WTC11 (cell line): ENCODE data around the gene GCK. TPM values are rescaled to one million over a fixed set of nuclear protein-coding genes. Genes with fewer than 3 reads are reported as not detected.

Experiments
- ATAC-seq: fragments of 200-7000 bp; cut with Tn5 transposase; 2 replicates; pipeline ENCODE4 v1.10.0; 2021; ENCODE audit warnings: mild to moderate bottlenecking, moderate library complexity
- CTCF ChIA-PET: fragments of 300-600 bp; sonication (Branson Sonifier 250); formaldehyde crosslinking; loops from one replicate; lab custom pipeline; 2021; ENCODE audit warnings: antibody characterized with exemption; lab: Charles Lee
- POLR2A ChIA-PET: fragments of 350-600 bp; sonication (Branson Sonifier 250); formaldehyde crosslinking; loops from one replicate; lab custom pipeline; 2021; ENCODE audit warnings: antibody characterized with exemption; lab: Charles Lee
- DNase-seq: peaks from one replicate; pipeline ENCODE4 v3.0.0; 2021; ENCODE audit warnings: low spot score
- H3K27ac Mint-ChIP-seq: 2 replicates; pipeline ENCODE4 v1.8.0; 2021; ENCODE audit warnings: mixed read lengths
- H3K27me3 Mint-ChIP-seq: 2 replicates; pipeline ENCODE4 v1.8.0; 2021; ENCODE audit warnings: low read depth, mild to moderate bottlenecking, moderate library complexity, mixed read lengths
- H3K36me3 Mint-ChIP-seq: 2 replicates; pipeline ENCODE4 v1.8.0; 2021; ENCODE audit warnings: mixed read lengths
- H3K4me1 Mint-ChIP-seq: 2 replicates; pipeline ENCODE4 v1.8.0; 2022; ENCODE audit warnings: mixed read lengths
- H3K4me3 Mint-ChIP-seq: 2 replicates; pipeline ENCODE4 v1.8.0; 2021; ENCODE audit warnings: mild to moderate bottlenecking, moderate library complexity, mixed read lengths
- H3K9me3 Mint-ChIP-seq: 2 replicates; pipeline ENCODE4 v1.8.0; 2021; ENCODE audit warnings: mixed read lengths
- GTF2I ChIP-seq: fragments of 250-450 bp; sonication (Bioruptor Pico); conservative IDR thresholded peaks from 2 replicates; pipeline ENCODE4 v1.4.0; 2021; ENCODE audit warnings: mild to moderate bottlenecking
- JUN ChIP-seq: sonication (generic); formaldehyde crosslinking; IDR thresholded peaks from 2 replicates; pipeline ENCODE4 v1.8.0; 2023; ENCODE audit warnings: mild to moderate bottlenecking, missing genetic modification reagents
- MYBL2 ChIP-seq: sonication (generic); formaldehyde crosslinking; IDR thresholded peaks from 2 replicates; pipeline ENCODE4 v1.8.1; 2023; ENCODE audit warnings: mild to moderate bottlenecking, moderate library complexity, missing genetic modification reagents
- NFATC4 ChIP-seq: fragments of 250-450 bp; sonication (Bioruptor Pico); IDR thresholded peaks from 2 replicates; pipeline ENCODE4 v1.9.0; 2021; ENCODE audit warnings: mild to moderate bottlenecking
- NFYB ChIP-seq: sonication (generic); formaldehyde crosslinking; conservative IDR thresholded peaks from 2 replicates; pipeline ENCODE4 v1.8.0; 2022; ENCODE audit warnings: low read depth, missing genetic modification reagents
- NR1H2 ChIP-seq: sonication (generic); formaldehyde crosslinking; IDR thresholded peaks from 2 replicates; pipeline ENCODE4 v1.9.0; 2021; ENCODE audit warnings: mild to moderate bottlenecking, moderate library complexity, missing genetic modification reagents
- TP53 ChIP-seq: sonication (generic); formaldehyde crosslinking; IDR thresholded peaks from 2 replicates; pipeline ENCODE4 v1.8.1; 2023; ENCODE audit warnings: mild to moderate bottlenecking, missing genetic modification reagents
- ZNF219 ChIP-seq: sonication (generic); formaldehyde crosslinking; IDR thresholded peaks from 2 replicates; pipeline ENCODE4 v1.8.0; 2023; ENCODE audit warnings: missing genetic modification reagents, mild to moderate bottlenecking, borderline replicate concordance
- ZNF263 ChIP-seq: sonication (generic); formaldehyde crosslinking; IDR thresholded peaks from 2 replicates; pipeline ENCODE4 v1.8.1; 2022; ENCODE audit warnings: low read depth, mild to moderate bottlenecking, moderate library complexity, missing genetic modification reagents
- total RNA-seq: library from RNA; stranded (reverse); gene quantifications from 3 replicates; pipeline ENCODE4 v1.2.3, GENCODE V29; 2021
- TF ChIP-seq, protein P1 (sequence below): sonication (generic); formaldehyde crosslinking; IDR thresholded peaks from 2 replicates; pipeline ENCODE4 v1.8.1; 2023; ENCODE audit warnings: mild to moderate bottlenecking, missing genetic modification reagents
- TF ChIP-seq, protein P2 (sequence below): sonication (generic); formaldehyde crosslinking; IDR thresholded peaks from 2 replicates; pipeline ENCODE4 v1.8.0; 2022; ENCODE audit warnings: missing genetic modification reagents
- TF ChIP-seq, protein P3 (sequence below): sonication (generic); formaldehyde crosslinking; IDR thresholded peaks from 2 replicates; pipeline ENCODE4 v1.8.0; 2022; ENCODE audit warnings: mild to moderate bottlenecking, missing genetic modification reagents
- TF ChIP-seq, protein P4 (sequence below): fragments of 250-450 bp; sonication (Bioruptor Pico); IDR thresholded peaks from 2 replicates; pipeline ENCODE4 v1.9.0; 2021; ENCODE audit warnings: mild to moderate bottlenecking
- TF ChIP-seq, protein P5 (sequence below): fragments of 250-450 bp; sonication (Bioruptor Pico); IDR thresholded peaks from 2 replicates; pipeline ENCODE4 v1.9.0; 2021; ENCODE audit warnings: moderate library complexity, mild to moderate bottlenecking, inconsistent platforms, borderline replicate concordance
- TF ChIP-seq, protein P6 (sequence below): sonication (generic); formaldehyde crosslinking; IDR thresholded peaks from 2 replicates; pipeline ENCODE4 v1.8.1; 2022; ENCODE audit warnings: mild to moderate bottlenecking, moderate library complexity, missing genetic modification reagents

GCK gene
- total RNA-seq, 1 experiment from 2014 or later = 3.3 TPM

DNA sequence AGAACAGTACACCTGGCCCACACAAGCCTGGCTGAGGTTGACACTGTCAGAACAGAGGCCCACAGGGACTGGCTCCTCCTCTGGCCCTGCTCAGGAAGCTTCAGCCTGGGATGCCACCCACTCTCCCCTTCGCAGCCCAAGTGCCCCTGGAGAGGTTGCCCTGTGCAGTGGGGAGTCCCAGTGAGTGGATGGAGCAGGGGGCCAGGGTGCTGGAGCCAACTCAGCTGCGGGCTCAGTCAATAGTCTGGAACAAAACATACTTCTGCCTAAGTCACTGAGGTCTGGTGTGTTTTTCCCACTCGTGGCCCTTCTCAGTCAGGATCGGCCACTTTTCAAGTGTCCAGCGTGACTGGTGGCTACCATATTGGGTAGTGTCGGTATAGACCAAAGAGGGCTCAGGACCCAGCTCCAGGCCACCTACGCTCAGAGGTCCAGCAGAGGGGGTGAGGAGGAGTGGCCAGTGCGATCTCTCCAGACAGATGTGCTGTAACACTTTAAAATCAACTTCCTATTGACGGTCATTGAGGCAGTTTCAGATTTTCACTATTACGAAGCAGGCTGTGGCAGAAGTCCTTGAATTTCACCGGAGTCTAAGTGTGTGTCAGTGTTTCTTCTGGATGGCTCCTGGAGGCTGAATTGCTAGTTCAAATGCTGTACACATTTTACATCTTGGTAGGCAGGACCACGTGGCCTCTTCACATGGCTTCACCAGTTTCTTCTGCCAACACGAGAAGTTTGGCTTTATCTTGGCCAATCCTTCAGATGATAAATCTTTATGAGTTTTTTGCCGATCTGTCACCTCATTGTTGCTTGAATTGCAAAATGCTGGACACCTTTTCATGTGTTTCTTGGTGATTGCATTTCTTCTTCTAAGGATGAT lies 994 bp upstream of the GCK start:
- H3K36me3 Mint-ChIP-seq = no peaks in the 10 kb centered on the region
- TF ChIP-seq NFATC4 (CRISPR knock-in tag) = no peak
- TF ChIP-seq, protein P1, sequence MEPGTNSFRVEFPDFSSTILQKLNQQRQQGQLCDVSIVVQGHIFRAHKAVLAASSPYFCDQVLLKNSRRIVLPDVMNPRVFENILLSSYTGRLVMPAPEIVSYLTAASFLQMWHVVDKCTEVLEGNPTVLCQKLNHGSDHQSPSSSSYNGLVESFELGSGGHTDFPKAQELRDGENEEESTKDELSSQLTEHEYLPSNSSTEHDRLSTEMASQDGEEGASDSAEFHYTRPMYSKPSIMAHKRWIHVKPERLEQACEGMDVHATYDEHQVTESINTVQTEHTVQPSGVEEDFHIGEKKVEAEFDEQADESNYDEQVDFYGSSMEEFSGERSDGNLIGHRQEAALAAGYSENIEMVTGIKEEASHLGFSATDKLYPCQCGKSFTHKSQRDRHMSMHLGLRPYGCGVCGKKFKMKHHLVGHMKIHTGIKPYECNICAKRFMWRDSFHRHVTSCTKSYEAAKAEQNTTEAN (CRISPR knock-in tag) = no peak
- TF ChIP-seq GTF2I (CRISPR knock-in tag) = no peak
- TF ChIP-seq TP53 (CRISPR knock-in tag) = no peak
- TF ChIP-seq, protein P2, sequence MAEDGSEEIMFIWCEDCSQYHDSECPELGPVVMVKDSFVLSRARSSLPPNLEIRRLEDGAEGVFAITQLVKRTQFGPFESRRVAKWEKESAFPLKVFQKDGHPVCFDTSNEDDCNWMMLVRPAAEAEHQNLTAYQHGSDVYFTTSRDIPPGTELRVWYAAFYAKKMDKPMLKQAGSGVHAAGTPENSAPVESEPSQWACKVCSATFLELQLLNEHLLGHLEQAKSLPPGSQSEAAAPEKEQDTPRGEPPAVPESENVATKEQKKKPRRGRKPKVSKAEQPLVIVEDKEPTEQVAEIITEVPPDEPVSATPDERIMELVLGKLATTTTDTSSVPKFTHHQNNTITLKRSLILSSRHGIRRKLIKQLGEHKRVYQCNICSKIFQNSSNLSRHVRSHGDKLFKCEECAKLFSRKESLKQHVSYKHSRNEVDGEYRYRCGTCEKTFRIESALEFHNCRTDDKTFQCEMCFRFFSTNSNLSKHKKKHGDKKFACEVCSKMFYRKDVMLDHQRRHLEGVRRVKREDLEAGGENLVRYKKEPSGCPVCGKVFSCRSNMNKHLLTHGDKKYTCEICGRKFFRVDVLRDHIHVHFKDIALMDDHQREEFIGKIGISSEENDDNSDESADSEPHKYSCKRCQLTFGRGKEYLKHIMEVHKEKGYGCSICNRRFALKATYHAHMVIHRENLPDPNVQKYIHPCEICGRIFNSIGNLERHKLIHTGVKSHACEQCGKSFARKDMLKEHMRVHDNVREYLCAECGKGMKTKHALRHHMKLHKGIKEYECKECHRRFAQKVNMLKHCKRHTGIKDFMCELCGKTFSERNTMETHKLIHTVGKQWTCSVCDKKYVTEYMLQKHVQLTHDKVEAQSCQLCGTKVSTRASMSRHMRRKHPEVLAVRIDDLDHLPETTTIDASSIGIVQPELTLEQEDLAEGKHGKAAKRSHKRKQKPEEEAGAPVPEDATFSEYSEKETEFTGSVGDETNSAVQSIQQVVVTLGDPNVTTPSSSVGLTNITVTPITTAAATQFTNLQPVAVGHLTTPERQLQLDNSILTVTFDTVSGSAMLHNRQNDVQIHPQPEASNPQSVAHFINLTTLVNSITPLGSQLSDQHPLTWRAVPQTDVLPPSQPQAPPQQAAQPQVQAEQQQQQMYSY = no peak
- no peak for TF ChIP-seq ZNF219 (CRISPR knock-in tag)
- TF ChIP-seq, protein P3, sequence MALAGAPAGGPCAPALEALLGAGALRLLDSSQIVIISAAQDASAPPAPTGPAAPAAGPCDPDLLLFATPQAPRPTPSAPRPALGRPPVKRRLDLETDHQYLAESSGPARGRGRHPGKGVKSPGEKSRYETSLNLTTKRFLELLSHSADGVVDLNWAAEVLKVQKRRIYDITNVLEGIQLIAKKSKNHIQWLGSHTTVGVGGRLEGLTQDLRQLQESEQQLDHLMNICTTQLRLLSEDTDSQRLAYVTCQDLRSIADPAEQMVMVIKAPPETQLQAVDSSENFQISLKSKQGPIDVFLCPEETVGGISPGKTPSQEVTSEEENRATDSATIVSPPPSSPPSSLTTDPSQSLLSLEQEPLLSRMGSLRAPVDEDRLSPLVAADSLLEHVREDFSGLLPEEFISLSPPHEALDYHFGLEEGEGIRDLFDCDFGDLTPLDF = no peak
- no peak for TF ChIP-seq NR1H2
- TF ChIP-seq, protein P4, sequence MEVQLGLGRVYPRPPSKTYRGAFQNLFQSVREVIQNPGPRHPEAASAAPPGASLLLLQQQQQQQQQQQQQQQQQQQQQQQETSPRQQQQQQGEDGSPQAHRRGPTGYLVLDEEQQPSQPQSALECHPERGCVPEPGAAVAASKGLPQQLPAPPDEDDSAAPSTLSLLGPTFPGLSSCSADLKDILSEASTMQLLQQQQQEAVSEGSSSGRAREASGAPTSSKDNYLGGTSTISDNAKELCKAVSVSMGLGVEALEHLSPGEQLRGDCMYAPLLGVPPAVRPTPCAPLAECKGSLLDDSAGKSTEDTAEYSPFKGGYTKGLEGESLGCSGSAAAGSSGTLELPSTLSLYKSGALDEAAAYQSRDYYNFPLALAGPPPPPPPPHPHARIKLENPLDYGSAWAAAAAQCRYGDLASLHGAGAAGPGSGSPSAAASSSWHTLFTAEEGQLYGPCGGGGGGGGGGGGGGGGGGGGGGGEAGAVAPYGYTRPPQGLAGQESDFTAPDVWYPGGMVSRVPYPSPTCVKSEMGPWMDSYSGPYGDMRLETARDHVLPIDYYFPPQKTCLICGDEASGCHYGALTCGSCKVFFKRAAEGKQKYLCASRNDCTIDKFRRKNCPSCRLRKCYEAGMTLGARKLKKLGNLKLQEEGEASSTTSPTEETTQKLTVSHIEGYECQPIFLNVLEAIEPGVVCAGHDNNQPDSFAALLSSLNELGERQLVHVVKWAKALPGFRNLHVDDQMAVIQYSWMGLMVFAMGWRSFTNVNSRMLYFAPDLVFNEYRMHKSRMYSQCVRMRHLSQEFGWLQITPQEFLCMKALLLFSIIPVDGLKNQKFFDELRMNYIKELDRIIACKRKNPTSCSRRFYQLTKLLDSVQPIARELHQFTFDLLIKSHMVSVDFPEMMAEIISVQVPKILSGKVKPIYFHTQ (CRISPR knock-in tag) = no peak
- no peak for TF ChIP-seq ZNF263 (CRISPR knock-in tag)
- no peak for TF ChIP-seq MYBL2
- no peak for TF ChIP-seq JUN (CRISPR knock-in tag)
- TF ChIP-seq, all 79 proteins: peak for 0
- no peak for DNase-seq
- ATAC-seq = no peak
- Mint-ChIP-seq H3K27me3 (no peaks in the 10 kb centered on the region; the same call in 1 of the 2 replicates), H3K4me1 (peaks cover 5% of the 10 kb centered on the region), H3K4me3 (no peak overlapping the region), H3K27ac (no peak overlapping the region), H3K9me3 (peaks cover 8% of the 10 kb centered on the region)
- ChIA-PET POLR2A (no interaction called here), CTCF (interaction anchor here (0.8 to 1.3 kb wide), 3 partner anchors 10 to 66 kb away, joined by 3 read pairs; partner anchors contain the start of gene YKT6)

DNA sequence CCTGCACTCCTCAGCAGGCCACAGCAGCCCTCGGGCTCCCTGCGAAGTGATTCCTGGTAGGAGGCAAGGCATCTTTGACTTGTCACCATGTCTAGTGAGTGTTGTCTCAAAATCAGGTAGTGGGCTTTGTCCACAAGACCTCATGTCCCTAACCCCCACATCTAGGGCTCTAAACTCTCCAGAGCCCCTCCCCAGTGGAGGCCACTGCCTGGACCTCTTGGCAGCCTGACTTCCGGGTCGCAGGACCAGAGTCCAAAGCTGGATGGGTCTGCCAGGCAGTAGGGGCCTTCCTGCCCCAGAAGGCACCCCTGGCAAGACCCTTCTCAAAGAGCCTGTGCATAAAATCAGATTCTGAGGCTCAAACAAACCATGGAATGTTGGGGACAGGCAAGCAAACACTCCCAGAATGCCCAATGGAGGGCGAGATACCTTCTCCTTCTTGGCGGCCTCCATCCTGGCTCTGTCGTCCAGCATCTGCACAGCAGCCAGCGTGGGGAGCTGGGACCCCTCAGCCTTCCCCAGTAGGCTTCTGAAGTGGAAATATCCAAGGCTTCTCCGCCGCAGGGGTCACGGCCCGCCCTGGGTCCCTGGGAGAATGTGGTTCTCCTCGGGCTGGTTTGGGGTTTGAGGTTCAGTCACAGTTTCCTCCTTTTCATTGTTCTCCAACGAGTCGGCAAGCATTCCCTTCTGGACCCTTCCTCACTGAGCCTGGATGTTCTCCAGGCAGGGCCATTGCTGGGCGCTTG lies 586 bp downstream of the GCK start:
- Mint-ChIP-seq H3K4me1 (peaks cover 5% of the 10 kb centered on the region), H3K27me3 (no peaks in the 10 kb centered on the region; the same call in 1 of the 2 replicates), H3K9me3 (peaks cover 1% of the 10 kb centered on the region), H3K4me3 (no peak overlapping the region), H3K27ac (peak overlapping the region; percentile 53; the same call in 1 of the 2 replicates), H3K36me3 (no peaks in the 10 kb centered on the region)
- POLR2A ChIA-PET = no interaction called here
- CTCF ChIA-PET = interaction anchor here (0.8 to 1.3 kb wide), 5 partner anchors 8 to 58 kb away, joined by 3 to 4 read pairs (median 3); partner anchors contain the start of gene YKT6
- ATAC-seq = no peak
- DNase-seq = no peak
- no peak for TF ChIP-seq NFYB (CRISPR knock-in tag)
- TF ChIP-seq, protein P5, sequence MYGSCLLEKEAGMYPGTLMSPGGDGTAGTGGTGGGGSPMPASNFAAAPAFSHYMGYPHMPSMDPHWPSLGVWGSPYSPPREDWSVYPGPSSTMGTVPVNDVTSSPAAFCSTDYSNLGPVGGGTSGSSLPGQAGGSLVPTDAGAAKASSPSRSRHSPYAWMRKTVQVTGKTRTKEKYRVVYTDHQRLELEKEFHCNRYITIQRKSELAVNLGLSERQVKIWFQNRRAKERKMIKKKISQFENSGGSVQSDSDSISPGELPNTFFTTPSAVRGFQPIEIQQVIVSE (CRISPR knock-in tag) = no peak
- TF ChIP-seq, protein P6, sequence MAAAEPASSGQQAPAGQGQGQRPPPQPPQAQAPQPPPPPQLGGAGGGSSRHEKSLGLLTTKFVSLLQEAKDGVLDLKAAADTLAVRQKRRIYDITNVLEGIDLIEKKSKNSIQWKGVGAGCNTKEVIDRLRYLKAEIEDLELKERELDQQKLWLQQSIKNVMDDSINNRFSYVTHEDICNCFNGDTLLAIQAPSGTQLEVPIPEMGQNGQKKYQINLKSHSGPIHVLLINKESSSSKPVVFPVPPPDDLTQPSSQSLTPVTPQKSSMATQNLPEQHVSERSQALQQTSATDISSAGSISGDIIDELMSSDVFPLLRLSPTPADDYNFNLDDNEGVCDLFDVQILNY (CRISPR knock-in tag) = no peak
